ENCODE results near the gene USP17L20. TPM values are rescaled to one million over a fixed set of nuclear protein-coding genes. Genes with fewer than 3 reads are reported as not detected.
"Not testable (repeated sequence)": the region's sequence is repeated elsewhere in the genome, so short reads cannot be mapped to it uniquely, and the experiment has no call there.

Gene USP17L20
- total RNA-seq, 6 experiments from 2014 or later, result not detected

DNA sequence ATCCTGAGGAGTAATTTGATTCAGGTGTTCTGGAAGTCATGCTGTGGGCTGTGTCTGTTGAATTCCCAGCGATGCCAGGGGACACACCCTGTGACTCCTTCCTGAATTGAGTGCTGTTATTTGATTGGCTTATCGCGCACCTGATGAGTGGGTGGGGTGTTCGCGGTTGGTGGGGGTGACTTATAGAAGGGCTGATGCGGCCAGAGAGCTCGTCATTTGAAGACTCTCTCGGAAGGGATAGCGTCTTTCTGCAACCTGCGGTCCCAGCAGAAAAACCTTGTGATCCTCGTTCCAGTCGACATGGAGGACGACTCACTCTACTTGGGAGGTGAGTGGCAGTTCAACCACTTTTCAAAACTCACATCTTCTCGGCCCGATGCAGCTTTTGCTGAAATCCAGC lies 9.4 kb downstream of the USP17L20 start, which contains the start of gene USP17L22:
Gene USP17L22 (plus strand): TSS at position 301 of the 400 bp plus-strand sequence. CDS start 0 bp downstream, at position 301.
- H3K27ac Mint-ChIP-seq; H3K36me3 Mint-ChIP-seq (ENCODE audit: low read depth); H3K27me3 Mint-ChIP-seq (ENCODE audit: insufficient read depth); DNase-seq; H3K4me3 Mint-ChIP-seq; H3K9me3 Mint-ChIP-seq; H3K4me1 Mint-ChIP-seq (ENCODE audit: low read depth): not testable (repeated sequence)

DNA sequence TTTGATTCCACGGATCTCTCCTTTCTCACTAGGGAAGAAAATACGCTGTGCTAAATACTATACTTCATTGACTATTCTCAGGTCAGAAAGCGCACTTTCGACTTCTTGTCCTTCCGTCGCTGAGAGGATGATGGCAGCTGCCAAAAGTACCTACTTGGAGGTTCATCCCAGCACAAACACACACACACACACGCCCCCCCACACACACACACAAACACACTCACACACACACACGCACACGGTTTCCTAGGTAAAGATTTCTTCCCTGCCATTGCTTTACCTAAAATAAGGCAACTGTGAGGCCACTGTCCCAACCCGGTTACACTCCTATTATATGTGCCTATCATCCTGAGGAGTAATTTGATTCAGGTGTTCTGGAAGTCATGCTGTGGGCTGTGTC lies 13.8 kb downstream of the USP17L20 start:
- H3K36me3 Mint-ChIP-seq (ENCODE audit: low read depth); H3K27me3 Mint-ChIP-seq (ENCODE audit: insufficient read depth); H3K4me3 Mint-ChIP-seq; H3K9me3 Mint-ChIP-seq; DNase-seq; H3K27ac Mint-ChIP-seq; H3K4me1 Mint-ChIP-seq (ENCODE audit: low read depth): not testable (repeated sequence)

Other genes starting within 250 kb of the USP17L20 start
- gene FAM90A26, start 87.7 kb upstream of the USP17L20 start, total RNA-seq (2021; fragmentation: NEBNext Ultra II Directional; extraction: Animal tissue kit (Norgen Biotek cat#: 25700)), result not detected
- not detected for gene USP17L10, start 47.5 kb upstream of the USP17L20 start, total RNA-seq (2021; fragmentation: NEBNext Ultra II Directional; extraction: Animal tissue kit (Norgen Biotek cat#: 25700))
- under 1 TPM in 1 of 6 experiments, not detected in 5; 0.11 TPM for gene USP17L11, start 42.7 kb upstream of the USP17L20 start, total RNA-seq (2021; fragmentation: NEBNext Ultra II Directional; extraction: Animal tissue kit (Norgen Biotek cat#: 25700))
- not detected for gene USP17L12, start 38.0 kb upstream of the USP17L20 start, total RNA-seq (2021; fragmentation: NEBNext Ultra II Directional; extraction: Animal tissue kit (Norgen Biotek cat#: 25700))
- not detected for gene USP17L13, start 33.2 kb upstream of the USP17L20 start, total RNA-seq (2021; fragmentation: NEBNext Ultra II Directional; extraction: Animal tissue kit (Norgen Biotek cat#: 25700))
- not detected for gene USP17L15, start 23.7 kb upstream of the USP17L20 start, total RNA-seq (2021; fragmentation: NEBNext Ultra II Directional; extraction: Animal tissue kit (Norgen Biotek cat#: 25700))
- not detected for gene USP17L17, start 14.2 kb upstream of the USP17L20 start, total RNA-seq (2021; fragmentation: NEBNext Ultra II Directional; extraction: Animal tissue kit (Norgen Biotek cat#: 25700))
- gene USP17L18, start 9.5 kb upstream of the USP17L20 start, total RNA-seq (2021; fragmentation: NEBNext Ultra II Directional; extraction: Animal tissue kit (Norgen Biotek cat#: 25700)), result not detected
- gene USP17L19, start 4.7 kb upstream of the USP17L20 start, total RNA-seq (2021; fragmentation: NEBNext Ultra II Directional; extraction: Animal tissue kit (Norgen Biotek cat#: 25700)), result not detected
- gene USP17L21, start 4.7 kb downstream of the USP17L20 start, total RNA-seq (2021; fragmentation: NEBNext Ultra II Directional; extraction: Animal tissue kit (Norgen Biotek cat#: 25700)), result not detected
- not detected for gene USP17L22, start 9.5 kb downstream of the USP17L20 start, total RNA-seq (2021; fragmentation: NEBNext Ultra II Directional; extraction: Animal tissue kit (Norgen Biotek cat#: 25700))
- not detected for gene USP17L24, start 67.0 kb downstream of the USP17L20 start, total RNA-seq (2021; fragmentation: NEBNext Ultra II Directional; extraction: Animal tissue kit (Norgen Biotek cat#: 25700))
- gene USP17L25, start 71.8 kb downstream of the USP17L20 start, total RNA-seq (2021; fragmentation: NEBNext Ultra II Directional; extraction: Animal tissue kit (Norgen Biotek cat#: 25700)), result not detected
- gene USP17L26, start 76.5 kb downstream of the USP17L20 start, total RNA-seq (2021; fragmentation: NEBNext Ultra II Directional; extraction: Animal tissue kit (Norgen Biotek cat#: 25700)), result not detected
- gene USP17L5, start 81.3 kb downstream of the USP17L20 start, total RNA-seq (2021; fragmentation: NEBNext Ultra II Directional; extraction: Animal tissue kit (Norgen Biotek cat#: 25700)), result not detected
- gene USP17L27, start 86.0 kb downstream of the USP17L20 start, total RNA-seq (2021; fragmentation: NEBNext Ultra II Directional; extraction: Animal tissue kit (Norgen Biotek cat#: 25700)), result not detected
- not detected for gene USP17L28, start 90.8 kb downstream of the USP17L20 start, total RNA-seq (2021; fragmentation: NEBNext Ultra II Directional; extraction: Animal tissue kit (Norgen Biotek cat#: 25700))
- not detected for gene USP17L29, start 95.5 kb downstream of the USP17L20 start, total RNA-seq (2021; fragmentation: NEBNext Ultra II Directional; extraction: Animal tissue kit (Norgen Biotek cat#: 25700))
- not detected for gene USP17L30, start 105.0 kb downstream of the USP17L20 start, total RNA-seq (2021; fragmentation: NEBNext Ultra II Directional; extraction: Animal tissue kit (Norgen Biotek cat#: 25700))
- not detected for gene DEFB131A, start 186.3 kb downstream of the USP17L20 start, total RNA-seq (2021; fragmentation: NEBNext Ultra II Directional; extraction: Animal tissue kit (Norgen Biotek cat#: 25700))